Occipital lobe (tissue), 2 donors: ENCODE data around the gene RPL41. TPM values are rescaled to one million over a fixed set of nuclear protein-coding genes. Genes with fewer than 3 reads are reported as not detected.
"Not testable (repeated sequence)": the region's sequence is repeated elsewhere in the genome, so short reads cannot be mapped to it uniquely, and the experiment has no call there.

ENCODE experiments used
- DNase-seq: peaks from one replicate; lab custom pipeline; 2025; lab: John Stamatoyannopoulos, UW
- total RNA-seq: library from RNA; depleted of rRNA; stranded (reverse); fragments of >200 nt; gene quantifications from one replicate; pipeline ENCODE4 v1.2.3, GENCODE V29; 2014

Gene RPL41
- total RNA-seq = 1,070 TPM

GRCh38 chr12:56116267-56117081, at the start of gene RPL41:
Gene RPL41, plus strand, starts transcription at chr12:56116633.
- DNase-seq = peak; percentile 87

- DNase-seq = no peak
Observed at GRCh38 chr12:56071648-56072047, 44.8 kb upstream of the RPL41 start.

GRCh38 chr12:56074396-56074795, 42.0 kb upstream of the RPL41 start:
- no peak for DNase-seq

- not testable (repeated sequence) for DNase-seq
Observed at GRCh38 chr12:56077966-56078365, 38.5 kb upstream of the RPL41 start.

DNA sequence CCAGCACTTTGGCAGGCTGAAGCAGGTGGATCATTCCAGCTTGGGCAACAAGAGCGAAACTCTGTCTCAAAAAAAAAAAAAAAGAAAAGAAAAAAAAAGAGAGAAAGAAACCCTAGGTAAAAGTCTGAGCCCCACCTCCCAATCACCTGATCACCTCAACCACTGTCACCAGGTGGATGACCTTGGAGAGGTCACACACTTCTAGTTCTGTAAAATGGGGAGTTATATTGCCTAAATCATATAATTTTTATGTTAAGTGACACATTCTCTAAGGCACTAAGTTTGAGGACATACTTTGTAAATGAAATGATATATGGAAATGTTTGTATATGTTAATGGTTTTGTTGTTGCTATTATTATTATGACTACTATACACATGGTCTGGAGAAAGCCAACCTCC, 38.0 kb upstream of the RPL41 start:
- DNase-seq = no peak

DNA sequence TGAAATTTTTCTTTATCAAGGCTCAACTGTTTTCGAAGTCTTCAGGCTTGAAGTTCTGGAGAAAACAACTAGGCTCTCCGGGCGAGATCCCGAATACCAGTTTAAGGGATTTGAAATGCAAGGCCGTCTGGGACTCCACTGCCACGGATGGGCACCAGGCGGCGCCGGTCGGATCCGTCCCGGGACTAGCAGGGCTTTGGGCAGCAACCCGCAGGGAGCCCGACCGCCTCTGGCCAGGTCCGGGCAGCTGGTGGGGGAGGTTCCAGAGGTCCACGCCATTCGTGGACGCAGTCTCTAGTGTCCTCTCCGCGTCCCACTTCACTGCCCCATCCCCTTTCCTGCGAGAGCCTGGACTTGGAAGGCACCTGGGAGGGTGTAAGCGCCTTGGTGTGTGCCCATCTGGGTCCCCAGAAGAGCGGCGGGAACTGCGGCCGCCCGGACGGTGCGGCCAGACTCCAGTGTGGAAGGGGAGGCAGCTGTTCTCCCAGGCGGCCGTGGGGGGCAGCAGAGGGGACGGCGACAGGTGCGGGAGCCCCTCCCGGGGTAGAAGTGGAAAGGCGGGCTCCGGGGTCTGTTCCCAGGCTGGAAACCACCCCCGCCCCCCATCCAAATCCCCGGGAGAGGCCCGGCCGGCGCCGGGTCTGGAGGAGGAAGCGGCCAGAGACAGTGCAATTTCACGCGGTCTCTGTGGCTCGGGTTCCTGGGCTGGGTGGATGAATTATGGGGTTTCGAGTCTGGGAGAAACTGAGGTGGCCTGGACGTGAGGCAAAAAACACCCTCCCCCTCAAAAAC, 37.3 kb upstream of the RPL41 start:
- DNase-seq = peak; percentile 74

DNA sequence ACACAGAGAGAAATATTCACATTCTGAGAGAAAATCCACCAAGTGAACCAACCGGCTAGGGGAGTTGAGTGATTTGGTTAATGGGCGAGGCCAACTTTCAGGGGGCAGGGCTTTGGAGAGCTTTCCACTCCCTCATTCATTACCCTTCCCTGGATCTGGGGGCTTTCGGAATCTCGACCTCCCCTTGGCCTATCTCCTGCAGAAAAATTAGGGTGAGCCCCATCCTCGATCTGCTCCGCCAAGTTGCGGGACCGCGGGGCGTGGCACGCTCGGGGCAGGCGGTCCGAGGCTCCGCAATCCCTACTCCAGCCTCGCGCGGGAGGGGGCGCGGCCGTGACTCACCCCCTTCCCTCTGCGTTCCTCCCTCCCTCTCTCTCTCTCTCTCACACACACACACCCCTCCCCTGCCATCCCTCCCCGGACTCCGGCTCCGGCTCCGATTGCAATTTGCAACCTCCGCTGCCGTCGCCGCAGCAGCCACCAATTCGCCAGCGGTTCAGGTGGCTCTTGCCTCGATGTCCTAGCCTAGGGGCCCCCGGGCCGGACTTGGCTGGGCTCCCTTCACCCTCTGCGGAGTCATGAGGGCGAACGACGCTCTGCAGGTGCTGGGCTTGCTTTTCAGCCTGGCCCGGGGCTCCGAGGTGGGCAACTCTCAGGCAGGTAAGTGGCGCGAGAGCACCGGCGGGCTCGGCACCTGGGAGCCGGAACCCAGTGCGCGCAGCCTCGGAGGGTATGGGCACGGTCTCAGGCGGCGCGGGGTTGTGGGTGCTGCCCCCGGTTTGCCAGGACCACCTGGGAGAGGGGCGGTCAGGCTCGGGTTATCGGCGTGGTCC, 36.5 kb upstream of the RPL41 start, which contains the start of gene ERBB3:
TSS of gene ERBB3 (plus strand) at position 443 of the 833 bp plus-strand sequence. CDS start at position 579, 136 bp downstream.
- DNase-seq = peak; percentile 61

GRCh38 chr12:56080556-56081138, 35.8 kb upstream of the RPL41 start:
- DNase-seq = no peak

DNA sequence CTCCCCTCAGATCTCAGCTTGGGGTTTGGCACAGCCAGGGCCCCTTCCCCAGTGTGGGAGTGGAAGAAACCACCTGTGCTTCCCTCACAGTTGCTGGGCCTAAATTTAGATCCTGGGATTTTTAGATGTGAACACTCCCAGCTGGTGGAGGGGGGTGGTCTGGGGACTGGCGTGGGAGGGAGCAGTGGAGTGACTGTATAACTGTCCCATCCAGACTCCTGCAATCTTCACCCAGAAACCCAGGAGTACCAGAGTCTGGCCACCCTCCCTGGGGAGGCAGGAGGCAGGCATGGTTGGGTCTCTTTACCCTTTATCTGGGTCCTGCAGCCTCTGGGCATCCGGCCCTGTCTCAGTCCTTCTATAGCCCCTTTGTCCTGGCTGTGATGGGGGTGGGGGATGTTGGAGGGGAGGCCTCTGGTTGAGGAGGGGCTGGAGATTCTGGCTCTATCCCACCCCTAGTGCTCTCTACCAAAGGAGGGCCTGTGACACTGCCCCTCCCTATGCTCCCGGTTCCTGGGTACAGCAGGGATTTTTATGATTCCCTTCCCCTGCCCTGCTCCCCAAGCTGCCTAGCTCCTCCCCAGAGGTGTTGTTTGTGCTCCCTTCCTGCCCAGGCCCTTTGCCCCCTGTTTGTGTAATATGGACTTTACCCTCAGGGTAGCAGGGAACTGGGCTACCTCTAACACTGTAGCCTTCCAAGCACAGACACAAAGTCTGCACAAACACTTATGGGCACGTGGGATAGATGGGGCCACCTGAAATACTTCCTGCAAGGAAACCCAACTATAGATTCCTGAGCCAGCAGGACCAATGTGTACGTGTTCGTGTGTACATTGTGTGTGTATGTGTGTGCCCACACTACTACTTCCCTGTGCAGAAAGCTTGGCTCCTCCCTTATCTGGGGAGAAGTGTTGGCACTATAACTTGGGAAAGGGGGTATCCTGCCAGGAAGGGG, 34.8 kb upstream of the RPL41 start:
- DNase-seq = peak; percentile 14

DNA sequence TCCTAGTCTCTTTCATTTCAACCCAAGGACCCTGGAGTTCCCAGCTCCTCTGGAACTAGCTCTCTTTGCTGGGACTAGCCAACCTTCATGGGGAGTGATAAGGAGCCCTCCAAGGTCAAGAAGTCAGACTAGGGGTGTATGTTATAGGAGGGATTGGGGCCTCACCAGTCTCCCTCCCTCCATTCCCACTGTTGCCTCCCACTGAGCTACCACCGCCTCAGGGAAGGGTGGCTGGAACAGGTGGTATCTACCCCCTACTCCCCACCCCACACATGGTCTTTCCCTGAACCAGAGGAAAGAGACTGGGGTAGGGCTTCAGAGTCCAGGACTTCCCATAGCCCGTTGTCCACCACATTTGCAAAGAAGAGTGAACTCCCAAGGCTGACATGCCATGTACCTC, 34.1 kb upstream of the RPL41 start:
- DNase-seq = no peak

DNA sequence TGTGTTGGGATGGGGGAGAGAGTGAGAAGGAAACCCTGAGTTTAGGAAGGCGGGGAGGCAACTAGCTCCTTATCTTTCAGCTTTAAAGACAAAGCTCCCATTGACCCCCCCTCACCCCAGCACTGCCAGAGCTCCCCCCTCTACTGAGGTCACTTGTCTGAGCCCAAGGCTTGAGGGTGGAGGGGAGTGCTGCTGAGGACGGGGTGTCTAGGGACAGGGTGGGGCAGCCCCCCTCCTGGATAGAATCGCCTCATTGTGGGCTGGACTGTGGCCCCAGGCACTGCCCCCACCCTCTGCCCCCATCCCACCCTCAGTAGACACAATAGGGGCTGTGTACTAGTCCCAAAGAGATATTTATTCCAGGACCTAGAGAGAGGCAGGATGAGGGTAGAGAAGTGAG, 33.5 kb upstream of the RPL41 start:
- DNase-seq = peak; percentile 82

DNA sequence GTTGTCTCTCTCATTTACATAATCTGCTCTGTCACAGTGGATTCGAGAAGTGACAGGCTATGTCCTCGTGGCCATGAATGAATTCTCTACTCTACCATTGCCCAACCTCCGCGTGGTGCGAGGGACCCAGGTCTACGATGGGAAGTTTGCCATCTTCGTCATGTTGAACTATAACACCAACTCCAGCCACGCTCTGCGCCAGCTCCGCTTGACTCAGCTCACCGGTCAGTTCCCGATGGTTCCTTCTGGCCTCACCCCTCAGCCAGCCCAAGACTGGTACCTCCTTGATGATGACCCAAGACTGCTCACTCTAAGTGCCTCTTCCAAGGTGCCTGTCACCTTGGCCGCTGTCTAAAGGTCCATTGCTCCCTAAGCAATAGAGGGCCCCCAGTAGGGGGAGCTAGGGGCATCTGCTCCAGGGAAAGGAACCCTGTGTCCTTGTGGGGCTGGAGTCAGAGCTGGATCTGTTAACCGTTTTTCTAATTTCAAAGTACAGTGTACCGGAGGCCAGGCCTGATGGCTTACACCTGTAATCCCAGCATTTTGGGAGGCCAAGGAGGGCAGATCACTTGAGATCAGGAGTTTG, 31.4 kb upstream of the RPL41 start:
- DNase-seq = no peak

GRCh38 chr12:56086096-56086495, 30.3 kb upstream of the RPL41 start:
- DNase-seq = no peak

- no peak for DNase-seq
Observed at GRCh38 chr12:56086608-56087007, 29.8 kb upstream of the RPL41 start.

GRCh38 chr12:56087220-56087619, 29.2 kb upstream of the RPL41 start:
- no peak for DNase-seq

DNA sequence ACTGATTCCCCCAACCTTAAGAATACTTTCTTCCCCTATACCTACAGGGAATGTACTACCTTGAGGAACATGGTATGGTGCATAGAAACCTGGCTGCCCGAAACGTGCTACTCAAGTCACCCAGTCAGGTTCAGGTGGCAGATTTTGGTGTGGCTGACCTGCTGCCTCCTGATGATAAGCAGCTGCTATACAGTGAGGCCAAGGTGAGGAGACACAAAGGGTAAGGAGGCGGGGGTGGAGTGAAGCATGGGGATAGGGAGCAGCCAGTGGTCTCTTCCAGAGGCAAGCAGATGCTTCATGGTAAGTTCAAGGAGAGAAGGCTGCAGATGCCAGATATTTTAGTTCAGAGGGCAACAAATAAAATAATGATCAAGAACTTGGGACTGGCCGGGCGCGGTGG, 18.7 kb upstream of the RPL41 start:
- DNase-seq = no peak

- no peak for DNase-seq
Observed at GRCh38 chr12:56098592-56098991, 17.8 kb upstream of the RPL41 start.

- no peak for DNase-seq
Observed at GRCh38 chr12:56099787-56100186, 16.6 kb upstream of the RPL41 start.

GRCh38 chr12:56101045-56101444, 15.4 kb upstream of the RPL41 start:
- DNase-seq = no peak

GRCh38 chr12:56102683-56103065, 13.8 kb upstream of the RPL41 start:
- DNase-seq = no peak
